Activated CD8-positive, alpha-beta memory T cell treated with anti-CD3 and anti-CD28 coated beads for 1 hour (primary cell): ENCODE results near the gene RDH11.

ENCODE experiments used
- DNase-seq, 2 donors: peaks; one replicate each; pipeline ENCODE4 v3.0.0-alpha.2; 2020; ENCODE audit warnings: low read depth in 1 of 2; ENCODE audit errors: extremely low read depth in 1 of 2

Gene RDH11

DNA sequence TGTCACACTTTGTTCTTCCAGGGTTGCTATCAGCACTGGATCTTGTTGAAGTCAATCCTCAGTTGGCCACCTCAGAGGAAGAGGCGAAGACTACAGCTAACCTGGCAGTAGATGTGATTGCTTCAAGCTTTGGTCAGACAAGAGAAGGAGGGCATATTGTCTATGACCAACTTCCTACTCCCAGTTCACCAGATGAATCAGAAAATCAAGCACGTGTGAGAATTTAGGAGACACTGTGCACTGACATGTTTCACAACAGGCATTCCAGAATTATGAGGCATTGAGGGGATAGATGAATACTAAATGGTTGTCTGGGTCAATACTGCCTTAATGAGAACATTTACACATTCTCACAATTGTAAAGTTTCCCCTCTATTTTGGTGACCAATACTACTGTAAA is 44.9 kb downstream of the RDH11 start:
- no peak for DNase-seq

DNA sequence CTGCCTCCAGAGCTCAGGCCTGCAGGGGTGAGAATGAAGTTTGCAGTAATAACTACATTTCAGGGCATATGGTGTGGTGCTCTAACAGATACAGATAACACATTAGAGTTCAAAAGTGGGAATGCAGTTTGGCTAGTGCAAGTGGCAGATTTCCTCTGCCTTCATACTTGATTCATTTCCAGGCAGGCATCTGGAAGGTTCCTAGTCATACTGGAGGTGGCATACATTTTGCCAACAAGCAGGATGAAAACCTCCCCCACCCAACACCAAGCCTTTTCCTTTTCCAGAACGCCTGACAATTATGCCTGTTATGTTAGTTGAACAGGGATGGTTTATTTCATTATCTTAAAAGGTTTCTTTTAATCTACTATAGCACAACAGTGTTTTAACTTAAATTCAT is 45.4 kb downstream of the RDH11 start:
- no peak for DNase-seq

DNA sequence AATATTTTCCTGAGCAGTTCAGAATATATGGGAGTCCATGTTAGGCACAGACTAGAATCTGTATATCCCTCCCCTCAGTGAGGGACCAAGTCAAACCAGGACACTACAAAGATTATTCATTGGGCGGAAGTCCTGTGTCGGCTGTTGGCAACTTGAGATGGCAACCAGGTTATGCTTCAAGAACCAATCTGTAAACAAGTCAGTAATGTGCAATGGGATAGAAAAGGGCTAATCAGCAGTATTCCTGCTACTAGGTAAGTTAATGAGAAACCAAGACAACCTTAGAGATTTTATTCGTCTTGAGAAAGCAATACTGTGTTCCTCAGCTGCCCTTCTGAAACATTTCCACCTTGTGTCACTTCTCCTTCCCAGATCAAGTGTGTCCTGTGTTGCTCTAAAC is 49.4 kb downstream of the RDH11 start:
- DNase-seq, result no peak

GRCh38 chr14:67645414-67645813 is 50.1 kb downstream of the RDH11 start:
- DNase-seq, result no peak

- DNase-seq, result no peak
Observed at GRCh38 chr14:67644428-67644827, 51.1 kb downstream of the RDH11 start.

DNA sequence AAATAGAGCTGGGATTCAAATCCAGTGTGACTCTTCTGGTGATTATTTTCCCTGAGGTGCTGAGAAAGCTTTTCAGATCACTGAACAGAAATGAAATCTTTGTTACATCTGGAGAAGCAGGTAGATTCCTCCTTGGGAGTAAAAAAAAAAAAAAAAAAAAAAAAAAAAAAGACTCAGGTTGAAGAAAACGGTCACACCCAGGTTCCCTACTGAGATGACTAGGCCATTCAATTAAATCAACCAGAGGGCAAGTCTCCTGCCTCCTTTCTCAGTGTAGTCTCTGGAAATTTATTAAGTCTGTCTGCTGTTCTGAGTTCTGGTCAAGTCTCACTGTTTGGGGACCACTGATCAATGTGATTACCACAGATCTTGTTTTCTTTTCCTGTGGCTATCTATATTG is 51.9 kb downstream of the RDH11 start:
- DNase-seq, result no peak

DNA sequence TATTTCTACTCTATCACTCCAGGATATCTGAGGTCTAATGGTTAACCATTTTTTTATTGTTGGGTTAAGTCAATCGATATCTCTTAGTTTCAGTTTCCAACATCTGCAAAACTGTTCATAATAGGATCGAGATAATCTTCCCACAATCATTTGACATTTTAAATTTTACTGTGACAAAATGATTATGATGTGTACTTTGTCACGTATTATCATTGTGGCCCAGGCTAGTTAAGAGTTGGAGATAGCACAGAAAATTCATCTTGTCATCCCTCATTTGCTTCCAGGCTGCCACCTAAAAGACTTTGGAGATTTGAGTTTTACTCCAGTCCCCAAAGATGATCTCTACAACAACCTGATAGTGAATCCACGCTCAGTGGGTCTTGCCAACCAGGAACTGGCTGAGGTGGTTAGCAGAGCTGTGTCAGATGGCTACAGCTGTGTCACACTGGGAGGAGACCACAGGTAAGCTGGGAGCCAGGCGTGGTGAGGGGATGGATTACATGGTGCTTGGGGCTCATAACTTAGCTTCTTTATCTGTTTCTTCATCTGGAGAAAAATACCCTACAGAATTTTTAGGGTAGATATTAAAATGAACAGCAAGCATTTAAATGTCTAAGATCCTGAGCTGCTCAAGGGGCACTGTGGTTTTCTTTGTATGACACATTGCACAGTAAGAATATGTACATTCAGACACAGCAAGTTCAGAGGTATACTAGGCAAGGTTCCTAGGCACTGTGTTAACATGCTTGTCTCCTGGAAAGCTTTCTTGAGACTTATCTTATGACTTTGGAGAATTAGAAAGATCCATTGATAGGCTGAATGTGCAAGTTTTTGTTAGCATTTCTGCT is 53.4 kb downstream of the RDH11 start:
- DNase-seq, result no peak

GRCh38 chr14:67641480-67641879 is 54.1 kb downstream of the RDH11 start:
- no peak for DNase-seq

DNA sequence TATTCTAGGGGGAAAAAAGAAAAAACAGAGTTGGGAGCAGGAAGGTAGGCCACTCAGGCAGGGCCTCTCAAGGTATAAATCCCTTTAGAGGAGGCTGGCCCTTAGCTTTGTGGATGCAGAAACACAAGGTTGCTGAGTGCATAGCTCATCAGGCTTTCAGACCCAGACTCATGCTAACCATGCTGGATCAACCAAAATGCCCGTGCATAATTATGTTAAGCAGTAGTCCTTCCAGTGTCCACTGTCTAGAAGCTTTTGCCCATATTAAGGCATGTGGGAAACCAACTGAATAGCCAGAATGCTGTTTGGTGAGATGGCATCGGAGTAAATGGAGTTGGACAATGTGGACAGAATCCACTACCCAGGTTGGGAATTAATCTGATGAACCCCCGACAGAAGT is 56.9 kb downstream of the RDH11 start:
- DNase-seq, result no peak

GRCh38 chr14:67636361-67636919 is 59.1 kb downstream of the RDH11 start:
- DNase-seq, result no peak

GRCh38 chr14:67633451-67634147 is 62.0 kb downstream of the RDH11 start:
- DNase-seq, result no peak

GRCh38 chr14:67630938-67631337 is 64.6 kb downstream of the RDH11 start:
- DNase-seq, result no peak

DNA sequence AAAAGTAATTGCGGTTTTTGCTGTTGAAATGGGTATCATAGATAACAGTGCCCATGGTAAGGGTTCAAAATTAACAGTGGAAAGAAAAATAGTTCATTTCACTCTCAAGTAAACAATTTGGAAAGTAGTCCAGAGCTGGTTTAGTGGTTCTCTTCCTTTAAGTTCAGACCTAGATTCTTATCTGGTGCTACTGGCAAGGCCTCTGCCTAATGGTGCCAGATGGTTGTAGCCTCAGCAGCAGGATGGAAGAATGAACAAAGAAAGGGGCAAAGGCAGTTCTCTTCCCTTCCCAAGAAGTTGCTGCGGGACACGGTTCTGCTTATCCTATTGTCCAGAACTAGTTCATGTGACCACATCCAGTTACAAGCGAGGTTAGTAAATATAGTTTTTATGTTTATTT is 65.4 kb downstream of the RDH11 start:
- no peak for DNase-seq

DNA sequence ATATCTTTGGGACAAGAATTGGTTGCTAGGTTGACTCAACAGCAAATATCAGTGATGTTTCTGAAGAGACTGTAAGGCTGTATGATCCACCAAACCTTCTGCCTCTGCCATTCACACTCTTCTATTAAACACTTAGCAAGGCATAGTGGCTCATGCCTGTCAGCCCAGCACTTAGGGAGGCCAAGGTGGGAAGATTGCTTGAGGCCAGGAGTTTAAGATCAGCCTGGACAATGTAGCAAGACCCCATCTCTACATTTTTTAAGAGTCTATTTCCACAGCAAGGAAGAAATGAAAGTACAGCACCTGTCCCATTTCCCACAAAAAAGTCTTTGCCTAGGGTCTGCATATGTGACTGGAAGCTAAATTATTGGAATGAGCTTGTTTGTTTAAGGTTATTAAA is 68.0 kb downstream of the RDH11 start:
- DNase-seq, result no peak
